Measurements from ENCODE around the gene USP17L15.
"Not testable (repeated sequence)": the region's sequence is repeated elsewhere in the genome, so short reads cannot be mapped to it uniquely, and the experiment has no call there.

- TF ChIP-seq CTCF, POLR2AphosphoS5 (IDR thresholded peaks at IDR 0.05): not testable (repeated sequence)
These were observed 3.9 kb upstream of the USP17L15 start for GRCh38 chr4:9230249-9230648.

Data from breast epithelium (tissue), 3 donors.